Measurements from ENCODE around the gene ALKBH2. TPM values are rescaled to one million over a fixed set of nuclear protein-coding genes. Genes with fewer than 3 reads are reported as not detected.

ALKBH2 gene
- polyA plus RNA-seq, 2 donors: 20.1 to 28.5 TPM

DNA sequence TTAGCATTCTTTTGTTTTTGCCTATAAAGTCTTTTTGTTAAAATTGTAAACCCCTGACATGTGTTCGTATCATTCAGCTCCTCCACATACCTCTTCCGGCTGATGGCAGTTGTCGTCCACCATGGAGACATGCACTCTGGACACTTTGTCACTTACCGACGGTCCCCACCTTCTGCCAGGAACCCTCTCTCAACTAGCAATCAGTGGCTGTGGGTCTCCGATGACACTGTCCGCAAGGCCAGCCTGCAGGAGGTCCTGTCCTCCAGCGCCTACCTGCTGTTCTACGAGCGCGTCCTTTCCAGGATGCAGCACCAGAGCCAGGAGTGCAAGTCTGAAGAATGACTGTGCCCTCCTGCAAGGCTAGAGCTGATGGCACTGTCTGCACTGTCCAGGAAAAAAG, 7.7 kb downstream of the ALKBH2 start:
- 93 to 95% methylated on average over 11 of the region's 11 CpGs for WGBS, 2 donors
- peaks cover 28 to 29% of the 10 kb centered on the region in 2 donors for H3K36me3 ChIP-seq (ENCODE audit: control insufficient read depth in 2 of 2, insufficient read depth in 2 of 2, low read length in 1 of 2)

DNA sequence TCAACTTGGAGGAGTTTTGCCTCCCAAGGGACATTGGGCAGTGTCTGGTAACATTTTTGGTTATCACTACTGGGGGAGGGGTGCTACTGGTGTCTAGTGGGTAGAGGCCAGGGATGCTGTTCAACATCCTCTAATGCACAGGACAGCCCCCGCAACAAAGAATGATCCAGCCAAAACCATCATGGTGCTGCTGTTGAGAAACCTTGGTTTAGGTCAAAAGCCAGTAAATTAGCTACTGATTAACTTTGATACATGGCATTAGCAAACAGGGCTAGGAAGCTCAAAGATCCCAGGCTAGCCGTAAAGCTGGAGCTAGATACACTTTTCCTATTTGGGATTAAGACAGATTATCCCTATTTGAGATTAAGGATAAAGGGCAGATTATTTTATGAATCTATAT, 8.8 kb downstream of the ALKBH2 start:
- WGBS, 2 donors: 61 to 93% methylated on average over 2 of the region's 2 CpGs
- H3K36me3 ChIP-seq (ENCODE audit: control insufficient read depth in 2 of 2, insufficient read depth in 2 of 2, low read length in 1 of 2): peaks cover 26 to 28% of the 10 kb centered on the region in 2 donors

More for the DNA sequence above, 7.7 kb downstream of the ALKBH2 start:
- Histone ChIP-seq H3K4me3 (ENCODE audit: low read depth in 1 of 2, low read length in 2 of 2) (no peak overlapping the region), H3K27me3 (ENCODE audit: control insufficient read depth in 1 of 2, insufficient read depth in 2 of 2, low read length in 2 of 2) (no peaks in the 10 kb centered on the region), H3K9me3 (ENCODE audit: control insufficient read depth in 2 of 2, insufficient read depth in 1 of 2, low read depth in 1 of 2, low read length in 1 of 2) (no peaks in the 10 kb centered on the region), H3K27ac (ENCODE audit: low read depth in 2 of 2, low read length in 1 of 2) (no peak overlapping the region), H3K4me1 (ENCODE audit: control insufficient read depth in 2 of 2, insufficient read depth in 2 of 2, low read length in 1 of 2) (no peaks in the 10 kb centered on the region)

DNA sequence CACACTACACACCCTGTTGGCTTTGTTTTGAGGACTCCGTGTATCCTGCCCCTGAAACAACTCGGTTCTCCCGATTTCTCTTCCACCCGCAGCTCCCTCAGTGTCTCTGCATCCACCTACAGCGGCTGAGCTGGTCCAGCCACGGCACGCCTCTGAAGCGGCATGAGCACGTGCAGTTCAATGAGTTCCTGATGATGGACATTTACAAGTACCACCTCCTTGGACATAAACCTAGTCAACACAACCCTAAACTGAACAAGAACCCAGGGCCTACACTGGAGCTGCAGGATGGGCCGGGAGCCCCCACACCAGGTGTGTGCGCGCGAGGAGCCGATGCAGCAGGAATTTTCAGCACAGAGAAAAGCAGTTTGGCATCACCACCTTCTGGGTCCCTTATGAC, 10.5 kb downstream of the ALKBH2 start:
- Histone ChIP-seq H3K36me3 (ENCODE audit: control insufficient read depth in 2 of 2, insufficient read depth in 2 of 2, low read length in 1 of 2) (peaks cover 19 to 24% of the 10 kb centered on the region in 2 donors), H3K9me3 (ENCODE audit: control insufficient read depth in 2 of 2, insufficient read depth in 1 of 2, low read depth in 1 of 2, low read length in 1 of 2) (peaks cover 0 to 2% of the 10 kb centered on the region in 2 donors), H3K4me3 (ENCODE audit: low read depth in 1 of 2, low read length in 2 of 2) (no peak overlapping the region), H3K27ac (ENCODE audit: low read depth in 2 of 2, low read length in 1 of 2) (no peak overlapping the region), H3K4me1 (ENCODE audit: control insufficient read depth in 2 of 2, insufficient read depth in 2 of 2, low read length in 1 of 2) (no peaks in the 10 kb centered on the region), H3K27me3 (ENCODE audit: control insufficient read depth in 1 of 2, insufficient read depth in 2 of 2, low read length in 2 of 2) (no peaks in the 10 kb centered on the region)
- WGBS, 2 donors: 90 to 98% methylated on average over 14 of the region's 14 CpGs

More for the DNA sequence above, 8.8 kb downstream of the ALKBH2 start:
- H3K4me1 ChIP-seq (ENCODE audit: control insufficient read depth in 2 of 2, insufficient read depth in 2 of 2, low read length in 1 of 2): no peaks in the 10 kb centered on the region
- no peaks in the 10 kb centered on the region for H3K9me3 ChIP-seq (ENCODE audit: control insufficient read depth in 2 of 2, insufficient read depth in 1 of 2, low read depth in 1 of 2, low read length in 1 of 2)
- H3K27me3 ChIP-seq (ENCODE audit: control insufficient read depth in 1 of 2, insufficient read depth in 2 of 2, low read length in 2 of 2): no peaks in the 10 kb centered on the region
- no peak overlapping the region for H3K4me3 ChIP-seq (ENCODE audit: low read depth in 1 of 2, low read length in 2 of 2)
- H3K27ac ChIP-seq (ENCODE audit: low read depth in 2 of 2, low read length in 1 of 2): no peak overlapping the region

DNA sequence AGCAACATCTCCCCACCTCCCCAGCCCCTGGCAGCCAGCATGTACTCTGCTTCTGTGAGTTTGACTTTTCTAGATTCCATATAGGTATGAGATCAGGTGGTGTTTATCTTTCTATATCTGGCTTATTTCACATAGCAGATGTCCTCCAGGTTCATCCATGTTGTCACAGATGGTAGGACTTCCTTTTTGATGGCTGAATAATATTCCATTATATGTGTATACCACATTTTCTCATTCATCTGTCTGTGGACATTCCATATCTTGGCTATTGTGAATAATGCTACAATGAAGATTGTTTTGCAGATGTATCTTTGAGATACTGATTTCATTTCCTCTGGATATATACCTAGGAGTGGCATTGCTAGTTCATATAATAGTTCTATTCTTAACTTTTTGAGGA, 18.4 kb downstream of the ALKBH2 start:
- peaks cover 7 to 17% of the 10 kb centered on the region in 2 donors for H3K36me3 ChIP-seq (ENCODE audit: control insufficient read depth in 2 of 2, insufficient read depth in 2 of 2, low read length in 1 of 2)

DNA sequence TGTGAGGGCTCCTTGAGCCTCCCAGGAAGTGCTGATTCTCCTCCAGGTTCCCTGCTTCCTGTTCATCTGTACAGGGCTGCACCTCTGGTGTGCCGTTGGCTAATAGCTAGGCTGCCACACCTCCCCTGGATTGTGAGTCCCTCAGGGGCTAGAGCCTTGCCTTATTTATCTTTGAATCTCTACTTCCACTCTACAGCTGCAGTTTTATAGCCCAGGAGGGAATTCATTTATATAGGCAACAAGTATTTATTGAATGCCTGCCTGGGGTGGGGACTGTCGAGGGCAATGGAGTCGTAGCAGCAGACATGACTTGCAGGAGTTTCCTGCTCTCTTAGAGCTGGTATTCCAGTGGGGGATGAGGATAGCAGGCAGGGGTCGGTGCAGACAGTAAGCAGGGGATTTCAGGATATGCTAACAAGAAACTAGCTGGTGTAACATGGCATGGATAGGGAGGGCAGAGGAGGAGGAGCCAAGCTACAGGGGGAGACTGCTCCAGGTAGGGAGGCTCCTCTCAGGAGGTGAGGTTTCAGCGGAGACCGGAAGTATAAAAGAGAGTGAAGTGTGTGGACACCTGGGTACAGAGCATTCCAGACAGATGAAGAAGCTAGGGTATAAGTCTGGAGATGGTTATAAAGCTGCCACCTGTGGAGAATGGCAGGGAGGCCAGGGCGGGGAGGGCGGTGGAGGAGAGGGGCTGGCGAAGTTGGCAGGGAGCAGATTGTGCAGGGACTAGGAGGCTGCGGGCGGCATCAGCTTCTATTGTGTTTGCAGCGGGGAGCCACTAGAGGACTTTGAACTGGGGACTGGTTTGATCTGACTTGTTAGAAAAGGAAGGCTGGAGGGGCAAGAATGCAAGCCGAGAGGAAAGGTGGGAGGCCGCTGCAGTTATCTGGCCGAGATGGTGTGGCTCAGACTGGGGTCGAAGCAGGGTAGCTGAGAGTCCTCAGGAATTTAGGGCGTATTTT, 23.7 kb downstream of the ALKBH2 start:
- Histone ChIP-seq H3K27ac (ENCODE audit: low read depth in 2 of 2, low read length in 1 of 2) (no peak overlapping the region), H3K9me3 (ENCODE audit: control insufficient read depth in 2 of 2, insufficient read depth in 1 of 2, low read depth in 1 of 2, low read length in 1 of 2) (no peaks in the 10 kb centered on the region), H3K4me1 (ENCODE audit: control insufficient read depth in 2 of 2, insufficient read depth in 2 of 2, low read length in 1 of 2) (no peaks in the 10 kb centered on the region), H3K27me3 (ENCODE audit: control insufficient read depth in 1 of 2, insufficient read depth in 2 of 2, low read length in 2 of 2) (no peaks in the 10 kb centered on the region), H3K36me3 (ENCODE audit: control insufficient read depth in 2 of 2, insufficient read depth in 2 of 2, low read length in 1 of 2) (peaks cover 15 to 27% of the 10 kb centered on the region in 2 donors), H3K4me3 (ENCODE audit: low read depth in 1 of 2, low read length in 2 of 2) (no peak overlapping the region)
- WGBS, 2 donors: 71 to 86% methylated on average over 17 of the region's 17 CpGs

More for the DNA sequence above, 18.4 kb downstream of the ALKBH2 start:
- Histone ChIP-seq H3K27ac (ENCODE audit: low read depth in 2 of 2, low read length in 1 of 2) (no peak overlapping the region), H3K4me1 (ENCODE audit: control insufficient read depth in 2 of 2, insufficient read depth in 2 of 2, low read length in 1 of 2) (no peaks in the 10 kb centered on the region), H3K9me3 (ENCODE audit: control insufficient read depth in 2 of 2, insufficient read depth in 1 of 2, low read depth in 1 of 2, low read length in 1 of 2) (peaks cover 0 to 2% of the 10 kb centered on the region in 2 donors), H3K27me3 (ENCODE audit: control insufficient read depth in 1 of 2, insufficient read depth in 2 of 2, low read length in 2 of 2) (no peaks in the 10 kb centered on the region), H3K4me3 (ENCODE audit: low read depth in 1 of 2, low read length in 2 of 2) (no peak overlapping the region)

DNA sequence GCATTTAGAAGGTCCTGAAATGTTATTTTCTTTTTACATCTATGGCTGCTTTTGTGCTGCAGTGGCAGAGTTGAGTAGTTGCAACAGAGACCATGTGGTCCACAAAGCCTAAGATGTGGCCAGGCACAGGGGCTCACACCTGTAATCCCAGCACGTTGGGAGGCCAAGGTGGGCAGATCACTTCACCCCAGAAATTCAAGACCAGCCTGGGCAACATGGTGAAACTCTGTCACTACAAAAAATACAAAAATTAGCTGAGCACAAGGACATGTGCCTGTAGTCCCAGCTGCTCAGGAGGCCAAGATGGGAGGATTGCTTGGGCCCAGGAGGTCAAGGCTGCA, 27.4 kb downstream of the ALKBH2 start:
- H3K9me3 ChIP-seq (ENCODE audit: control insufficient read depth in 2 of 2, insufficient read depth in 1 of 2, low read depth in 1 of 2, low read length in 1 of 2): no peaks in the 10 kb centered on the region
- no peaks in the 10 kb centered on the region for H3K4me1 ChIP-seq (ENCODE audit: control insufficient read depth in 2 of 2, insufficient read depth in 2 of 2, low read length in 1 of 2)
- no peaks in the 10 kb centered on the region for H3K27me3 ChIP-seq (ENCODE audit: control insufficient read depth in 1 of 2, insufficient read depth in 2 of 2, low read length in 2 of 2)
- peaks cover 10 to 17% of the 10 kb centered on the region in 2 donors for H3K36me3 ChIP-seq (ENCODE audit: control insufficient read depth in 2 of 2, insufficient read depth in 2 of 2, low read length in 1 of 2)
- no peak overlapping the region for H3K4me3 ChIP-seq (ENCODE audit: low read depth in 1 of 2, low read length in 2 of 2)
- WGBS, 2 donors: 70 to 79% methylated on average over 1 of the region's 1 CpG
- H3K27ac ChIP-seq (ENCODE audit: low read depth in 2 of 2, low read length in 1 of 2): no peak overlapping the region

DNA sequence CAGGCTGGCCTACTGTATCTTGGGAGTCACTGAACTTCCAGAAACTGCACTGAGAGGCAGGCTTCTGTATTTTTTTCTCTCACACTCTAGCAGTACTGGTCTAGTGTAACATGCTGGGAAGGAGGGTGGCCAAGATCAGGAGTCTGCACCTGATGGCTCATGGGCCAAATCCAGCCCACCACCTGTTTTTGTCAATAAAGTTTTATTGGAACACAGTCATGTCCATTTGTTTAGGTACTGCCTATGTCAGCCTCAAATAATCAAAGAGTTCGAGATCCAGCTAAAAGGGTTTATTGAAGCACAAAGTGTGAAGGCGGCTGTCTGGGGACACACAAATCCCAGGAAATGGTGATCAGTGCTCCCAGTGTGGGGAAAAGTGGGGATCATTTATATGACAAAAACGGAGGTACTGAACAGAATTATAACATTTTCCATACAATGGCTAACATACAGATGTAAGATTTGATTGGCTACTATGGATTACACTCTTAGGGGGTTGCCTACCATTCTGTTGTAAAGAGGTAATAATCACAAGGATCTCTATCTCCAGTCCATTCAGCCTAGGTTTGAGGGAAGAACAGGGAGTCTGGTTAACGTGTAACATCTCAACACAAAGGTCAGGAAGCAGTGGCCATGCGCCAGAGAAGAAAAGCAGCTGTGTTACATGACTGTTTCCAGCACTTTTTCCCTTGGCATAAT, 28.0 kb downstream of the ALKBH2 start:
- Histone ChIP-seq H3K36me3 (ENCODE audit: control insufficient read depth in 2 of 2, insufficient read depth in 2 of 2, low read length in 1 of 2) (peaks cover 10 to 14% of the 10 kb centered on the region in 2 donors), H3K4me3 (ENCODE audit: low read depth in 1 of 2, low read length in 2 of 2) (no peak overlapping the region)
- WGBS, 2 donors: 77 to 89% methylated on average over 5 of the region's 5 CpGs

DNA sequence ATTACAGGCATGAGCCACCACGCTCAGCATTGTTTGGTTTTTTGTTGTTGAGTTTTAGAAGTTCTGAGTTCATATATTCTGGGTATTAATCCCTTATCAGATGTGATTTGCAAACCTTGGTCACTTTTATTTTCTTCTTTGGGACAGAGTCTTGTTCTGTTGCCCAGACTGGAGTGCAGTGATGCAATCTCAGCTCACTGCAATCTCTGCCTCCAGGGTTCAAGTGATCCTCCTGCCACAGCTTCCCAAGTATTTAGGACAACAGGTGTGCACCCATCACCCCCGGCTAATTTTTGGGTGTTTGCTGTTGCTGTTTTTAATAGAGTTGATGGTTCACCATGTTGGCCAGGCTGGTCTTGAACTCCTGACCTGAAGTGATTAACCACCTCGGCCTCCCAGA, 29.1 kb downstream of the ALKBH2 start:
- H3K4me3 ChIP-seq (ENCODE audit: low read depth in 1 of 2, low read length in 2 of 2): no peak overlapping the region
- H3K4me1 ChIP-seq (ENCODE audit: control insufficient read depth in 2 of 2, insufficient read depth in 2 of 2, low read length in 1 of 2): no peaks in the 10 kb centered on the region
- no peak overlapping the region for H3K27ac ChIP-seq (ENCODE audit: low read depth in 2 of 2, low read length in 1 of 2)
- no peaks in the 10 kb centered on the region for H3K27me3 ChIP-seq (ENCODE audit: control insufficient read depth in 1 of 2, insufficient read depth in 2 of 2, low read length in 2 of 2)
- H3K36me3 ChIP-seq (ENCODE audit: control insufficient read depth in 2 of 2, insufficient read depth in 2 of 2, low read length in 1 of 2): peaks cover 5 to 9% of the 10 kb centered on the region in 2 donors
- WGBS, 2 donors: 96 to 99% methylated on average over 3 of the region's 3 CpGs
- H3K9me3 ChIP-seq (ENCODE audit: control insufficient read depth in 2 of 2, insufficient read depth in 1 of 2, low read depth in 1 of 2, low read length in 1 of 2): no peaks in the 10 kb centered on the region

More for the DNA sequence above, 28.0 kb downstream of the ALKBH2 start:
- H3K27ac ChIP-seq (ENCODE audit: low read depth in 2 of 2, low read length in 1 of 2): no peak overlapping the region
- no peaks in the 10 kb centered on the region for H3K9me3 ChIP-seq (ENCODE audit: control insufficient read depth in 2 of 2, insufficient read depth in 1 of 2, low read depth in 1 of 2, low read length in 1 of 2)
- no peaks in the 10 kb centered on the region for H3K27me3 ChIP-seq (ENCODE audit: control insufficient read depth in 1 of 2, insufficient read depth in 2 of 2, low read length in 2 of 2)
- H3K4me1 ChIP-seq (ENCODE audit: control insufficient read depth in 2 of 2, insufficient read depth in 2 of 2, low read length in 1 of 2): no peaks in the 10 kb centered on the region

DNA sequence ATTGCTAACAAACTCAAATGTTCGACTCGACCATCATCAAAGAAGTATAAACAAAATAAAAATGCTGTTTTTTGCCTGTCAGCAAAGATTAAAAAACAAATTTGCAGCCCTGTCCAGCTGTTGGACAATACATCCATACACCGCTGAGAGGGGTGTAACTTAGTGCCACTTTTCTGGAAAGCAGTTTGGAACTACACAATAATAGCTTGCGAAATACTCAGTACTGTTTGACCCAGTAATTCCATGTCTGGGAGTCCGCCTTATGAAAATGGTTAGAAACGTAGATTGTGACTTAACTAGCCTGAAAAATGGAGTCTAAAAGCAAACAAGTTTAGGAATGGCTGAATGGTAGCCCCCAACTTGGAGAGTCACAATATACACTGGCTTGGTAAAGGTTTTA, 34.5 kb downstream of the ALKBH2 start:
- H3K27me3 ChIP-seq (ENCODE audit: control insufficient read depth in 1 of 2, insufficient read depth in 2 of 2, low read length in 2 of 2): no peaks in the 10 kb centered on the region
- 92% methylated on average over 6 of the region's 6 CpGs for WGBS, 2 donors
- H3K36me3 ChIP-seq (ENCODE audit: control insufficient read depth in 2 of 2, insufficient read depth in 2 of 2, low read length in 1 of 2): peaks cover 0 to 5% of the 10 kb centered on the region in 2 donors
- H3K9me3 ChIP-seq (ENCODE audit: control insufficient read depth in 2 of 2, insufficient read depth in 1 of 2, low read depth in 1 of 2, low read length in 1 of 2): no peaks in the 10 kb centered on the region
- no peak overlapping the region for H3K4me3 ChIP-seq (ENCODE audit: low read depth in 1 of 2, low read length in 2 of 2)
- H3K4me1 ChIP-seq (ENCODE audit: control insufficient read depth in 2 of 2, insufficient read depth in 2 of 2, low read length in 1 of 2): no peaks in the 10 kb centered on the region
- no peak overlapping the region for H3K27ac ChIP-seq (ENCODE audit: low read depth in 2 of 2, low read length in 1 of 2)
